CD4-positive, alpha-beta T cell treated with Interleukin-15 for 1 hour (primary cell): ENCODE results near the gene OSBP2.

Experiments used
- DNase-seq: peaks from one replicate; pipeline ENCODE4 v3.0.0-alpha.2; 2020

OSBP2 gene

GRCh38 chr22:30885591-30885990, 190.9 kb downstream of the OSBP2 start:
- DNase-seq: no peak

GRCh38 chr22:30887453-30887852, 192.8 kb downstream of the OSBP2 start:
- DNase-seq: no peak

- no peak for DNase-seq
These were observed 193.2 kb downstream of the OSBP2 start for GRCh38 chr22:30887861-30888260.

- DNase-seq: no peak
These were observed 194.8 kb downstream of the OSBP2 start for GRCh38 chr22:30889268-30889995.

- no peak for DNase-seq
These were observed 195.4 kb downstream of the OSBP2 start for GRCh38 chr22:30889996-30890480.

- no peak for DNase-seq
These were observed 196.2 kb downstream of the OSBP2 start for GRCh38 chr22:30890686-30891442.

GRCh38 chr22:30891443-30891755, 196.7 kb downstream of the OSBP2 start:
- no peak for DNase-seq

- DNase-seq: no peak
These were observed 197.1 kb downstream of the OSBP2 start for GRCh38 chr22:30891781-30892180.

- DNase-seq: no peak
These were observed 197.6 kb downstream of the OSBP2 start for GRCh38 chr22:30892286-30892685.

- DNase-seq: no peak
These were observed 198.1 kb downstream of the OSBP2 start for GRCh38 chr22:30892731-30893221.

GRCh38 chr22:30893434-30894370, 199.0 kb downstream of the OSBP2 start:
- DNase-seq: no peak

GRCh38 chr22:30894371-30894740, 199.7 kb downstream of the OSBP2 start:
- no peak for DNase-seq

GRCh38 chr22:30902496-30903357, 208.1 kb downstream of the OSBP2 start:
- no peak for DNase-seq

- DNase-seq: no peak
These were observed 209.3 kb downstream of the OSBP2 start for GRCh38 chr22:30903876-30904460.

- DNase-seq: no peak
These were observed 211.1 kb downstream of the OSBP2 start for GRCh38 chr22:30905696-30906341.

GRCh38 chr22:30906411-30906810, 211.7 kb downstream of the OSBP2 start:
- no peak for DNase-seq

GRCh38 chr22:30906946-30907345, 212.3 kb downstream of the OSBP2 start:
- DNase-seq: no peak

GRCh38 chr22:30908051-30908461, 213.4 kb downstream of the OSBP2 start:
- no peak for DNase-seq

GRCh38 chr22:30909306-30909705, 214.6 kb downstream of the OSBP2 start:
- no peak for DNase-seq

GRCh38 chr22:30910358-30910757, 215.7 kb downstream of the OSBP2 start:
- DNase-seq: no peak

- no peak for DNase-seq
These were observed 224.1 kb downstream of the OSBP2 start for GRCh38 chr22:30918761-30919160.
